Spleen (tissue), 7 donors: ENCODE measurements around the gene PAX6.

ENCODE experiments used
- POLR2AphosphoS5 ChIP-seq, 3 donors: sonication (generic); formaldehyde crosslinking; IDR thresholded peaks; one replicate each; pipeline ENCODE4 v1.5.1; 2017; ENCODE audit warnings: antibody characterized with exemption in 3 of 3
- TF ChIP-seq, protein P1 (sequence below), 11 experiments: fragments of 200-600 bp in 7 of 11; fragments of 450-650 bp in 4 of 11; sonication (generic) in 4 of 11; IDR thresholded peaks in 8 of 11; conservative IDR thresholded peaks in 3 of 11; 1 replicate in 7 of 11; 2 replicates in 4 of 11; pipeline versions ENCODE4 v1.4.0 to v1.8.0; 2016 to 2021; ENCODE audit warnings: antibody characterized with exemption in 11 of 11, inconsistent platforms in 4 of 11, mild to moderate bottlenecking in 1 of 11
- donor health status: DM: no; HTN: no; CAD: no; lungs with moderate emphysema.
- donor health status: DM: no; HTN: no; CAD: no.
- donor health status: DM: no; HTN: no; CAD: no.

GRCh38 chr11:31807799-31808667, 3.1 kb downstream of the PAX6 start:
- no peak for TF ChIP-seq POLR2AphosphoS5 (IDR thresholded peaks at IDR 0.05)
- TF ChIP-seq, protein P1, sequence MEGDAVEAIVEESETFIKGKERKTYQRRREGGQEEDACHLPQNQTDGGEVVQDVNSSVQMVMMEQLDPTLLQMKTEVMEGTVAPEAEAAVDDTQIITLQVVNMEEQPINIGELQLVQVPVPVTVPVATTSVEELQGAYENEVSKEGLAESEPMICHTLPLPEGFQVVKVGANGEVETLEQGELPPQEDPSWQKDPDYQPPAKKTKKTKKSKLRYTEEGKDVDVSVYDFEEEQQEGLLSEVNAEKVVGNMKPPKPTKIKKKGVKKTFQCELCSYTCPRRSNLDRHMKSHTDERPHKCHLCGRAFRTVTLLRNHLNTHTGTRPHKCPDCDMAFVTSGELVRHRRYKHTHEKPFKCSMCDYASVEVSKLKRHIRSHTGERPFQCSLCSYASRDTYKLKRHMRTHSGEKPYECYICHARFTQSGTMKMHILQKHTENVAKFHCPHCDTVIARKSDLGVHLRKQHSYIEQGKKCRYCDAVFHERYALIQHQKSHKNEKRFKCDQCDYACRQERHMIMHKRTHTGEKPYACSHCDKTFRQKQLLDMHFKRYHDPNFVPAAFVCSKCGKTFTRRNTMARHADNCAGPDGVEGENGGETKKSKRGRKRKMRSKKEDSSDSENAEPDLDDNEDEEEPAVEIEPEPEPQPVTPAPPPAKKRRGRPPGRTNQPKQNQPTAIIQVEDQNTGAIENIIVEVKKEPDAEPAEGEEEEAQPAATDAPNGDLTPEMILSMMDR (IDR thresholded peaks at IDR 0.05 in 8 of 11, conservative IDR thresholded peaks at IDR 0.05 in 3 of 11) = no peak
